ENCODE data around the gene PIK3R6. TPM values are rescaled to one million over a fixed set of nuclear protein-coding genes. Genes with fewer than 3 reads are reported as not detected.
A peak's percentile ranks its signal among the peaks of the same experiment; 100 is the strongest.
"Not testable (repeated sequence)": the region's sequence is repeated elsewhere in the genome, so short reads cannot be mapped to it uniquely, and the experiment has no call there.

The PIK3R6 gene
- total RNA-seq, 1 experiment from 2014 or later = not detected

- no peak for DNase-seq (ENCODE audit: low read depth)
Observed at GRCh38 chr17:8875436-8875835, 8.0 kb upstream of the PIK3R6 start.

GRCh38 chr17:8873801-8874715 lies 6.6 kb upstream of the PIK3R6 start:
- DNase-seq (ENCODE audit: low read depth) = no peak

- DNase-seq (ENCODE audit: low read depth) = no peak
Observed at GRCh38 chr17:8872705-8873435, 5.4 kb upstream of the PIK3R6 start.

DNA sequence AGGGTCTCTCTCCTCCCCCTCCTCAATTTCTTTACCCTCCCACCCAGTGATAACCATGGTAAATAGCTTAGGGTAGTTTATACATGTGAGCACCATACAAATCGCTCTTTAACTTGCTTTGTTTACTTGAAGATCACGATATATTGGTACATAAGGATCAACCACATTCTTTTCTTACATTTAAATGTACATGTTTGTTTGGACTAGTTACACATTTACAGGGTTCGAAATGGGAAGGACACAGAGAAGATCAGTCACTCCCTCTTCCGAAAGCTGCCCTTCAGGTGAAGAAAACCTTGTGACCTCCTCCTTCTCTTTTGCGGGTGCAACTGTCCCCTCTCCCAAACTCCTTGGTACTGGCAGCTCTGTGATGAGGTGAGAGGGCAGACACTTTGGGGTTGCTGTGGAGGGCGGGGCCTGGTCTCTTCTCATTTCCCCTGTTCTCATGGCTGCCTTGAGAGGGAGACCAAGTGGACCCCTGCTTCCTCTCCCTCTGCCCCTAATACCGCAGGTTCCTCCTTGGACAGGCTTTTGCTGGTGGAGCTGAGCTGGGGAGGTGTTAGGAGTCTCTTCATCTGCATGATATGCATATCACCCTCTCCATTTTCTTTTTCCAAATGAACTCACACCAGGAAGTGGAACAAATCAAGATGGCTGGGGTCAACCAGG lies 4.7 kb upstream of the PIK3R6 start:
- no peak for DNase-seq (ENCODE audit: low read depth)

GRCh38 chr17:8871081-8871581 lies 3.7 kb upstream of the PIK3R6 start:
- DNase-seq (ENCODE audit: low read depth) = no peak

DNA sequence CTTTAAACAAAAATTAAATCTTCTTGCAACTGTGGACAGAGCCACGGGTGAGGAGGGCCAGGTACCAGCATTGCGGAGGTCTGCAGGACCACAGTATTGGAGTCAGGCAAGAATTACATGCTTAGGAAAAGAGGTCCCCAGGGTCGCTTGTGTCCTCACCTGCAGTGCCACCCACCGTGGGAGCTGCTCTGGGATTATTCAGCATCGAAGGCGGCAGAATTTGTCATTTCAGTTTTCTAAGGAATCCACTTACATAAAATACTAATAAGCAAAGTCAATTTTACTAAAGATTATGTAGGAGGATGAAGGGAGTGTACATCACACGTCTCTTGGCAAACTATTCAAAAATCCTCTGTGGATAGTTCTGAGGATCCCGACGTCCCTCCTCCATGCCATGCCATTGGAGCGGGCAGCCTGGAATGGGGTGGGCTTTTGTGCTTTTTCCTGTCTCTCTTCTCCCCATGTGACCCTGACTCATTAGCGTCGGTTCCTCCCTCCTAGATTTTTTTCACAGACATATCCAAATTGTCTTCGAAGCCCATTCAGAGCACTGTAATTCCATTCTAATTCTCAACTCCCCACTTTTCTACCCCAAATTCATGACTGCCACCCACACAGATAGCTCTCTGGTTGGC lies 3.0 kb upstream of the PIK3R6 start:
- no peak for DNase-seq (ENCODE audit: low read depth)

- no peak for DNase-seq (ENCODE audit: low read depth)
Observed at GRCh38 chr17:8869114-8869815, 1.8 kb upstream of the PIK3R6 start.

DNA sequence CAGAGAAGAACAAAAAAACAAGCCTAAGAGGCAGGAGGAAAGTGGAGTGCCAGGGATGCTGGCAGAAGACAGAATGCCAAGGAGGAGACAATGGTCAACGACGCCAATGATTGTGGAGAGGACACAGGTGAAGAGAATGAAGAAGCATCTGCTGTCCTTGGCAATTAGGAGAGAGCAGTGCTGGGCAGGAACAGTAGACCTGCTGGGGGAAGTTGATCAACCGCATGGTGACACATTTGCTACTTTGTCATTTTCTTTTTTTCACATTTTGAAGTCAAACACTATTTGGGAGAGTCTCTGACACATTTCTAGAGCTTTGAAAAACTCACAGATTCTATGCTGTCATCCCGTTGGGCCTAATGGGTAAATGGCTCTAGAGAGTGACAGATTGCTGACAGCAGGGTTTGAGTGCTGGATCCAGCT lies 1.1 kb upstream of the PIK3R6 start:
- DNase-seq (ENCODE audit: low read depth) = no peak

GRCh38 chr17:8868092-8868491 lies 618 bp upstream of the PIK3R6 start:
- no peak for DNase-seq (ENCODE audit: low read depth)

- DNase-seq (ENCODE audit: low read depth) = no peak
Observed at GRCh38 chr17:8865811-8866210, 1.7 kb downstream of the PIK3R6 start.

DNA sequence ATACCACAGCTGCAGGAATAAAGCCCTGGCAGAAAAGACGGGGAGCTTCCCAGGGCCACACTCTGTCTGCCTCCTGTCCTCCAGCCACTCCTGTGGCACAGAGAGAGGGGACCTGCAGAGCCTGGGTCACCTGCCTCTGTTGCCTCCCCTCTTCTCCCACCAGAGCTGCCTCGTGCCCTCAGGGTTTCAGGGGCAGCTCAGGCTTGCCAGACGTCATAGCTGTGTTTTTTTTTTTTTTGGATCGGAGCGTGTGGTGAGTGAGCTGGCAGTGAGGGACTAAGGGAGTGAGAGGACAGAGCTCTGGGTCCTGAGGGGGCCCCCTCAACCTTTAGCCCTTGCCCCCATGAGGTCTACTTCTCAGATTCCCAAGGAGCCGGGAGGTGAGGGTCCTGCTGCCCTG lies 2.1 kb downstream of the PIK3R6 start:
- DNase-seq (ENCODE audit: low read depth) = no peak

- DNase-seq (ENCODE audit: low read depth) = no peak
Observed at GRCh38 chr17:8862213-8863056, 5.0 kb downstream of the PIK3R6 start.

DNA sequence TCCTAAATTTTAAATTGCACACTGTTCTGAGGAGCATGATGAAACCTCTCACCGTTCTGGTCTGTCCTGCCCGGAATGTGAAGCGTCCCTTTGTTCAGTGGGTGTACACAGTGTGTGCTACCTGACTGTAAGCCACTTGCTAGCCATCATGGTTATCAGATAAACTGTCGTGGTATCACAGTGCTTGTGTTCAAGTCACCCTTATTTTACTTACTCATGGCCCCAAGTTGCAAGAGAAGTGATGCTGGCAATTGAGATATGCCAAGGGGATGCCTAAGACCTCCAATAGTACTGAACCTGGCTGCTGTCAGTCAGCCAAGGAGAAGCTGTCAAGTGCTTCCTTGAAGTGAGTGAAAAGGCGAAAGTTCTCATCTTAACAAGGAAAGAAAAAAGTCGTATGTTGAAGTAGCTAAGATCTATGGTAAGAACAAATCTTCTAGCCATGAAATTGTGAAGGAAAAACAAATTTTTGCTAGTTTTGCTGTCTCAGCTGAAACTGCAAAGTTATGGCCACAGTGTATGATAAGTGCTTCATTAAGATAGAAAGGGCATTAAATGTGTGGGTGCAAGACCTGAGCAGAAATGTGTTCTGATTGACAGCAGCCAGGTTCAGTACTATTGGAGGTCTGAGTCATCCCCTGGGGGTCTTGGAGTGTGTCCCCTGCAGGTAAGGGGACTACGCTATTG lies 5.8 kb downstream of the PIK3R6 start:
- no peak for DNase-seq (ENCODE audit: low read depth)

- no peak for DNase-seq (ENCODE audit: low read depth)
Observed at GRCh38 chr17:8859804-8860430, 7.6 kb downstream of the PIK3R6 start.

DNA sequence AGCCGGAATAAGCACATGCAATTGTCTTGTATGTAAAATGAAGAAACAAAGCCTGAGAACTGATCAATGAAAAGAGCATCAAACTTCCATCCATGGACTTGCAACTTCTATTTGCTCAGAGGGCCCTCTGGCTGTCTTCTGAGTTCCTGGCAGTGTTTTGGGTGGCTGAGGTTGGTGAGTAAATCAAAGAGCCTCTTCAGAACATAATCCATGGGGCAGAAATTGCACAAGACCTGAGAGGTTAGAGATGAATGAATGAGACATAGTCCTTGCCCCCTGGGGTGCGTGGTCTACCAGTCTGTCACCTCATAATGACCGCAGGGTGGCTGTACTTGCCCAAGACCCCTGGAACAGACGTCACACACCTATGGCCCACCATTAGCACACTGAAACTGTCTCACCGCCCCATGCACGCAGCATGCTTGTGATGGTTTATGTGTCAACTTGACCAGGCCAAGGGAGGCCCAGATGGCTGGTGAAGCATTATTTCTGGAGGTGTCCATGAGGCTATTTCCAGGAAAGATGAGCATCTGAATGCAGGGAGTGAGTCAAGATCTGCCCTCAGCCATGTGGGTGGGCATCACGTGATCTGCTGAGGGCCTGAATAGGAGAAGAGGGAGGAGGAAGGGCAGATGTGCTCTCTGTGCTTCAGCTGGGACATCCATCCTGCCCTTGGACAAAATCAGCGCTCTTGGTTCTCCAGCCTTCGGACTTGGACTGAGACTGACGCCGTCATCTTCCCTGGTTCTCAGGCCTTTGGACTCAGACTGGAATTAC lies 8.3 kb downstream of the PIK3R6 start:
- DNase-seq (ENCODE audit: low read depth) = peak; percentile 79

DNA sequence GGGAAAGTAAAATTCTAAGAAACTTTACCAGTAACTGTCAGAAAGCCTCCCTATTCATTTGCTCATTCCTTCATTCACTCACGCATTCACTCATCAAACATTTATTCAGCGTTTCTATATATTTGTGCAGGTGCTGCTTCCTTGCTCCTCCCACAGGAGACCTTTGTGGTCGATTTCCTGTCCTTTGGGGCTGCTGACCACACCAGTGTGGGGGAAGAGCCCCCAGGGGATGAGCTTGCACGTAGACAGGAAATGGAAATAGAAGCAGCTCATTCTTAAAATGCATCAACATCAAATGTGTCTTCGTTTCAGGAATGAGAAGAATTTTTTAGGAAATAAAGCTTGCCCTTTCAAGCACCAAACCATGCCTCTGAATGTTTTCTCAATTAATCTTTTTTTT lies 9.6 kb downstream of the PIK3R6 start:
- DNase-seq (ENCODE audit: low read depth) = peak; percentile 78

- no peak for DNase-seq (ENCODE audit: low read depth)
Observed at GRCh38 chr17:8856869-8857575, 10.5 kb downstream of the PIK3R6 start.

DNA sequence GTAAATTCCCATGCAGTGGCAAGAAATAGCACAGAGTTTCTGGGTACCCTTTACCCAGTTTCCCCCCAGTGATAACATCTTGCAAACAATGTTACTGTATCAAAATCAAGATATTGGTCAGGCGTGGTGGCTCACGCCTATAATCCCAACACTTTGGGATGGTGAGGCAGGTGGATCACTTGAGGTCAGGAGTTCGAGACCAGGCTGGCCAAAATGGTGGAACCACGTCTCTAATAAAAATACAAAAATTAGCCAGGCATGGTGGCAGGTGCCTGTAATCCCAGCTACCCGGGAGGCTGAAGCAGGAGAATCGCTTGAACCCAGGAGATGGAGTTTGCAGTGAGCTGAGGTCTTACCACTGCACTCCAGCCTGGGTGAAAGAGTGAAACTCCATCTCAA lies 11.3 kb downstream of the PIK3R6 start:
- DNase-seq (ENCODE audit: low read depth) = not testable (repeated sequence)
